SU-DHL-6 (cell line): ENCODE results near the gene S100P.

Experiments
- EZH2phosphoT487 ChIP-seq: fragments of 200-600 bp; sonication (generic), shearing (Covaris generic); conservative IDR thresholded peaks from 2 replicates; pipeline ENCODE4 v1.6.1; 2018; ENCODE audit warnings: mild to moderate bottlenecking, antibody characterized with exemption, low read length, moderate library complexity, mixed read lengths
- TF ChIP-seq, protein P1 (sequence below): fragments of 200-600 bp; sonication (generic); IDR thresholded peaks from one replicate; pipeline ENCODE4 v1.5.1; 2017; ENCODE audit warnings: antibody characterized with exemption, mild to moderate bottlenecking, low read length, moderate library complexity; ENCODE audit not compliant: insufficient read depth, poor library complexity, severe bottlenecking

DNA sequence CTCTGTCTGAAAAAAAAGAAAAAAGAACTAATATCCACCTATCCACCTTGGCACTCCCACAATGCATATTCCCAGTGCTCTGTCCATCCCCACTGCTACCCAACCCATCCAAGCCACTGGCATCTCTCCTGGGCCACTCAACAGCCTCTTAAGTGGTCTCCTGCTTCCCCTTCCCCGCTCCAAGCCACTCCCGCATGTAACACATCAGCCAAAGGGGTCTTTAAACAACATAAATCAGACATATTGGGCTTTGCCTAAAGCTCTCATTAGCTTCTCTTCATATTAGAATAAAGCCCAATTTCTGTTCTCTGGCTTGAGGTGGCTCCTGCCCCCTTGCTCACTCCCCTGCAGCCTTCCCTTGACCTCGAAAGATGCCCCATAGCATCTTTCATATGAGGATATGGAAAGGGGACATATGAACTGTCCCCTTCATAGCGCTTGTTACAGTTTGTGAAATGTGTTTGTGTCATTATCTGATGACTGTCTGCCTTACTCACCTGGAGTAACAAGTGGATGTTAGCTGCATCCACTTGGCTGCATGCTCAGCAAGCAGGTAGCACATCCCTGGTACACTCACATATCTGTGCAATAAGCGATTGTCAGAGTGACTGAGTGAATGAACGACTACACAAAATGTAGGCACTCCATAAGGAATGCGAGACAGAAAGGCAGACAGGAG is 25.4 kb downstream of the S100P start:
- TF ChIP-seq, protein P1, sequence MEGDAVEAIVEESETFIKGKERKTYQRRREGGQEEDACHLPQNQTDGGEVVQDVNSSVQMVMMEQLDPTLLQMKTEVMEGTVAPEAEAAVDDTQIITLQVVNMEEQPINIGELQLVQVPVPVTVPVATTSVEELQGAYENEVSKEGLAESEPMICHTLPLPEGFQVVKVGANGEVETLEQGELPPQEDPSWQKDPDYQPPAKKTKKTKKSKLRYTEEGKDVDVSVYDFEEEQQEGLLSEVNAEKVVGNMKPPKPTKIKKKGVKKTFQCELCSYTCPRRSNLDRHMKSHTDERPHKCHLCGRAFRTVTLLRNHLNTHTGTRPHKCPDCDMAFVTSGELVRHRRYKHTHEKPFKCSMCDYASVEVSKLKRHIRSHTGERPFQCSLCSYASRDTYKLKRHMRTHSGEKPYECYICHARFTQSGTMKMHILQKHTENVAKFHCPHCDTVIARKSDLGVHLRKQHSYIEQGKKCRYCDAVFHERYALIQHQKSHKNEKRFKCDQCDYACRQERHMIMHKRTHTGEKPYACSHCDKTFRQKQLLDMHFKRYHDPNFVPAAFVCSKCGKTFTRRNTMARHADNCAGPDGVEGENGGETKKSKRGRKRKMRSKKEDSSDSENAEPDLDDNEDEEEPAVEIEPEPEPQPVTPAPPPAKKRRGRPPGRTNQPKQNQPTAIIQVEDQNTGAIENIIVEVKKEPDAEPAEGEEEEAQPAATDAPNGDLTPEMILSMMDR: no peak
- TF ChIP-seq EZH2phosphoT487: no peak
